ENCODE measurements around the gene LTF.

- TF ChIP-seq CTCF (conservative IDR thresholded peaks at IDR 0.05; ENCODE audit: low read length) = no peak
- TF ChIP-seq EZH2phosphoT487 (IDR thresholded peaks at IDR 0.05; ENCODE audit: borderline replicate concordance, low read depth, low read length) = no peak
These were observed 78.5 kb downstream of the LTF start for GRCh38 chr3:46386205-46386604.
